SU-DHL-6 (cell line): Measurements from ENCODE around the gene SPRR2E.

Source experiments
- H2AFZ ChIP-seq: fragments of 200-600 bp; sonication (generic); 2 replicates; pipeline ENCODE4 v1.6.1; 2014; ENCODE audit warnings: low read depth, mild to moderate bottlenecking, moderate library complexity, mixed read lengths, antibody characterized with exemption, low read length; ENCODE audit not compliant: severe bottlenecking
- H3F3A ChIP-seq: fragments of 200-600 bp; shearing (Covaris generic); 2 replicates; pipeline ENCODE4 v1.6.0; 2016; ENCODE audit warnings: antibody characterized with exemption, mild to moderate bottlenecking; ENCODE audit not compliant: insufficient read depth
- H3K27ac ChIP-seq: fragments of 200-600 bp; sonication (generic); 2 replicates; pipeline ENCODE4 v1.5.1; 2016; ENCODE audit warnings: low read depth, mild to moderate bottlenecking, low read length, moderate library complexity, mixed read lengths
- H3K27me3 ChIP-seq: fragments of 200-600 bp; sonication (generic), shearing (Covaris generic); 2 replicates; pipeline ENCODE4 v1.6.0; 2014; ENCODE audit warnings: mild to moderate bottlenecking, low read length
- H3K36me3 ChIP-seq: fragments of 200-600 bp; sonication (generic); 2 replicates; pipeline ENCODE4 v1.6.1; 2014; ENCODE audit warnings: mild to moderate bottlenecking, low read length, mixed read lengths
- H3K4me2 ChIP-seq: fragments of 300-600, 200-600 bp; shearing (Covaris generic), sonication (generic); 2 replicates; pipeline ENCODE4 v1.6.0; 2014; ENCODE audit warnings: low read length, low read depth, mild to moderate bottlenecking; ENCODE audit not compliant: poor library complexity, severe bottlenecking
- H3K4me3 ChIP-seq: fragments of 200-600 bp; sonication (generic); 2 replicates; pipeline ENCODE4 v1.5.1; 2014; ENCODE audit warnings: antibody characterized with exemption, low read length, mild to moderate bottlenecking, mixed read lengths; ENCODE audit not compliant: insufficient read depth, poor library complexity, severe bottlenecking
- H3K79me2 ChIP-seq: fragments of 200-600 bp; sonication (generic); 2 replicates; pipeline ENCODE4 v1.6.1; 2014; ENCODE audit warnings: mild to moderate bottlenecking, low read length, moderate library complexity; ENCODE audit not compliant: insufficient read depth
- H3K9ac ChIP-seq: fragments of 200-600 bp; sonication (generic); 2 replicates; pipeline ENCODE4 v1.7.0; 2014; ENCODE audit warnings: mild to moderate bottlenecking, low read length
- H3K9me2 ChIP-seq: fragments of 200-600 bp; sonication (generic); replicated peaks from 2 replicates; pipeline ENCODE4 v1.6.1; 2014; ENCODE audit warnings: low read length; ENCODE audit not compliant: insufficient read depth
- H3K9me3 ChIP-seq: fragments of 200-600 bp; sonication (generic); 2 replicates; pipeline ENCODE4 v1.6.1; 2014; ENCODE audit warnings: low read length, mixed read lengths; ENCODE audit not compliant: insufficient read depth
- H4K20me1 ChIP-seq: fragments of 200-600 bp; sonication (generic); 2 replicates; pipeline ENCODE4 v1.6.1; 2014; ENCODE audit warnings: low read depth, mild to moderate bottlenecking, antibody characterized with exemption, low read length, moderate library complexity, mixed read lengths
- EZH2phosphoT487 ChIP-seq: fragments of 200-600 bp; sonication (generic), shearing (Covaris generic); conservative IDR thresholded peaks from 2 replicates; pipeline ENCODE4 v1.6.1; 2018; ENCODE audit warnings: mild to moderate bottlenecking, antibody characterized with exemption, low read length, moderate library complexity, mixed read lengths
- TF ChIP-seq, protein P1 (sequence below): fragments of 200-600 bp; sonication (generic); IDR thresholded peaks from one replicate; pipeline ENCODE4 v1.5.1; 2017; ENCODE audit warnings: antibody characterized with exemption, mild to moderate bottlenecking, low read length, moderate library complexity; ENCODE audit not compliant: insufficient read depth, poor library complexity, severe bottlenecking

Gene SPRR2E

DNA sequence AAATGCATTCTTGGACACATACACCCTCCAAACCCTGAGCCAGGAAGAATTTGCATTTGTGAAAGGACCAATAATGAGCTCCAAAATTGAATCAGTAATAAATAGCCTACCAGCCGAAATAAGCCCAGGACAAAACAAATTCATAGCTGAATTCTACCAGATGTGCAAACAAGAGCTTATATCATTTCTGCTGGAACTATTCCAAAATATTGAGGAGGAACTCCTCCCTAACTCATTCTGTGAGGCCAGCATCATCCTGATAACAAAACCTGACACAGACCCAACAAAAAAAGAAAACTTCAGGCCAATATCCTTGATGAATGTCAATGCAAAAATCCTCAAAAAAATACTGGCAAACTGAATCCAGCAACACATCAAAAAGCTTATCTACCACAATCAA lies 6.7 kb downstream of the SPRR2E start:
- Histone ChIP-seq H3K79me2 (no peaks in the 10 kb centered on the region), H3K4me2 (no peak overlapping the region)

DNA sequence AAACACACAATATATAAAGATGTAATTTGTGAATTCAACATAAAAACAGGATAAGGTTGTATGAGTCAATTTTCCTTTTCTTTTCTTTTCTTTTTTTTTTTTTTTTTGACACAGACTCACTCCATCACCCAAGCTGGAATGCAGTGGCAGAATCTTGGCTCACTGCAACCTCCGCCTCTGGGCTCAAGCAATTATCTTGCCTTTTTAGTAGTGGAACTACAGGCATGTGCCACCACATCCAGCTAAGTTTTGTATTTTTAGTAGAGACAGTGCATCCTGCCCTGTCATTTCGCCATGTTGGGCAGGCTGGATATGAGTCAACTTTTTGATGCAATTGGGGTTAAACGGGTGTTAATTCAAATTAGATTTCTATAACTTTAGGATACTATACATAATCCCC lies 12.6 kb downstream of the SPRR2E start:
- no peaks in the 10 kb centered on the region for H3K27me3 ChIP-seq
- H3K4me2 ChIP-seq = no peak overlapping the region
- no peaks in the 10 kb centered on the region for H3K9me3 ChIP-seq
- H3K27ac ChIP-seq = no peak overlapping the region
- H3K4me3 ChIP-seq = no peak overlapping the region
- no peaks in the 10 kb centered on the region for H4K20me1 ChIP-seq
- TF ChIP-seq EZH2phosphoT487 = no peak
- TF ChIP-seq, protein P1, sequence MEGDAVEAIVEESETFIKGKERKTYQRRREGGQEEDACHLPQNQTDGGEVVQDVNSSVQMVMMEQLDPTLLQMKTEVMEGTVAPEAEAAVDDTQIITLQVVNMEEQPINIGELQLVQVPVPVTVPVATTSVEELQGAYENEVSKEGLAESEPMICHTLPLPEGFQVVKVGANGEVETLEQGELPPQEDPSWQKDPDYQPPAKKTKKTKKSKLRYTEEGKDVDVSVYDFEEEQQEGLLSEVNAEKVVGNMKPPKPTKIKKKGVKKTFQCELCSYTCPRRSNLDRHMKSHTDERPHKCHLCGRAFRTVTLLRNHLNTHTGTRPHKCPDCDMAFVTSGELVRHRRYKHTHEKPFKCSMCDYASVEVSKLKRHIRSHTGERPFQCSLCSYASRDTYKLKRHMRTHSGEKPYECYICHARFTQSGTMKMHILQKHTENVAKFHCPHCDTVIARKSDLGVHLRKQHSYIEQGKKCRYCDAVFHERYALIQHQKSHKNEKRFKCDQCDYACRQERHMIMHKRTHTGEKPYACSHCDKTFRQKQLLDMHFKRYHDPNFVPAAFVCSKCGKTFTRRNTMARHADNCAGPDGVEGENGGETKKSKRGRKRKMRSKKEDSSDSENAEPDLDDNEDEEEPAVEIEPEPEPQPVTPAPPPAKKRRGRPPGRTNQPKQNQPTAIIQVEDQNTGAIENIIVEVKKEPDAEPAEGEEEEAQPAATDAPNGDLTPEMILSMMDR = no peak
- no peak overlapping the region for H3K9ac ChIP-seq
- no peaks in the 10 kb centered on the region for H3K36me3 ChIP-seq
- H2AFZ ChIP-seq = no peak overlapping the region
- no peaks in the 10 kb centered on the region for H3K79me2 ChIP-seq
- no peaks in the 10 kb centered on the region for H3F3A ChIP-seq
- no peaks in the 10 kb centered on the region for H3K9me2 ChIP-seq

More for the DNA sequence above, 6.7 kb downstream of the SPRR2E start:
- Histone ChIP-seq H3K27me3 (no peaks in the 10 kb centered on the region), H3K27ac (no peak overlapping the region), H3K9me2 (no peaks in the 10 kb centered on the region), H3K9me3 (no peaks in the 10 kb centered on the region), H3K36me3 (no peaks in the 10 kb centered on the region), H4K20me1 (no peaks in the 10 kb centered on the region), H2AFZ (no peak overlapping the region), H3K4me3 (no peak overlapping the region), H3K9ac (no peak overlapping the region), H3F3A (no peaks in the 10 kb centered on the region)
- TF ChIP-seq, protein P1 = no peak
- TF ChIP-seq EZH2phosphoT487 = no peak

GRCh38 chr1:153072806-153073726 lies 21.3 kb downstream of the SPRR2E start:
- H3F3A ChIP-seq = no peaks in the 10 kb centered on the region
- no peak overlapping the region for H3K4me3 ChIP-seq
- H3K9me2 ChIP-seq = no peaks in the 10 kb centered on the region
- H4K20me1 ChIP-seq = no peaks in the 10 kb centered on the region
- TF ChIP-seq EZH2phosphoT487 = no peak
- TF ChIP-seq, protein P1 = no peak
- H3K9ac ChIP-seq = no peak overlapping the region
- no peaks in the 10 kb centered on the region for H3K79me2 ChIP-seq
- no peaks in the 10 kb centered on the region for H3K36me3 ChIP-seq
- H2AFZ ChIP-seq = no peak overlapping the region
- H3K9me3 ChIP-seq = no peaks in the 10 kb centered on the region
- no peaks in the 10 kb centered on the region for H3K27me3 ChIP-seq
- no peak overlapping the region for H3K4me2 ChIP-seq
- no peak overlapping the region for H3K27ac ChIP-seq
